ENCODE measurements around the gene TM4SF1.

DNA sequence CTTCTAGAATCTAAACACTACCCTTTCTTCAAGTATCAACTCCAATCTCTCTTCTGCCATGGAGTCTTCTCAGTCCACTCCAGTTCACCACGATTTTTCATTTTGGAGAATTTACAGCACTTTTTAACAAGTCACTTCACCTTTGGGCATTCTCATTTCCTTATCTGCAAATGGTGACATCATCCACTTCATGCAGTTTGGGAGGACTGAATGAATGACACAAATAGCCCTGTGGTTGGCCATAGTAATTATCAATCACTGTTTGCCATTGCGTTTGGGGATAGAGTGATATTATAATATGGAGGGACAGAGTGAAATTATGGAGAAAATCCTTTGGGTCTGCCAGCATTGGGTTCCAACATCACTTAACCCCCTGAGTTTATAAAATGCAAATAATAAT is 38.0 kb upstream of the TM4SF1 start:
- TF ChIP-seq, protein P1, sequence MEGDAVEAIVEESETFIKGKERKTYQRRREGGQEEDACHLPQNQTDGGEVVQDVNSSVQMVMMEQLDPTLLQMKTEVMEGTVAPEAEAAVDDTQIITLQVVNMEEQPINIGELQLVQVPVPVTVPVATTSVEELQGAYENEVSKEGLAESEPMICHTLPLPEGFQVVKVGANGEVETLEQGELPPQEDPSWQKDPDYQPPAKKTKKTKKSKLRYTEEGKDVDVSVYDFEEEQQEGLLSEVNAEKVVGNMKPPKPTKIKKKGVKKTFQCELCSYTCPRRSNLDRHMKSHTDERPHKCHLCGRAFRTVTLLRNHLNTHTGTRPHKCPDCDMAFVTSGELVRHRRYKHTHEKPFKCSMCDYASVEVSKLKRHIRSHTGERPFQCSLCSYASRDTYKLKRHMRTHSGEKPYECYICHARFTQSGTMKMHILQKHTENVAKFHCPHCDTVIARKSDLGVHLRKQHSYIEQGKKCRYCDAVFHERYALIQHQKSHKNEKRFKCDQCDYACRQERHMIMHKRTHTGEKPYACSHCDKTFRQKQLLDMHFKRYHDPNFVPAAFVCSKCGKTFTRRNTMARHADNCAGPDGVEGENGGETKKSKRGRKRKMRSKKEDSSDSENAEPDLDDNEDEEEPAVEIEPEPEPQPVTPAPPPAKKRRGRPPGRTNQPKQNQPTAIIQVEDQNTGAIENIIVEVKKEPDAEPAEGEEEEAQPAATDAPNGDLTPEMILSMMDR (IDR thresholded peaks at IDR 0.05 in 2 of 3, conservative IDR thresholded peaks at IDR 0.05 in 1 of 3; ENCODE audit: borderline replicate concordance in 1 of 3, insufficient read depth in 1 of 3, low read depth in 2 of 3, low read length in 2 of 3): no peak
- no peak for TF ChIP-seq JUND (IDR thresholded peaks at IDR 0.05)
- TF ChIP-seq POLR2A (IDR thresholded peaks at IDR 0.05; ENCODE audit: borderline replicate concordance, extremely low read depth, insufficient read depth, insufficient read length): no peak
- TF ChIP-seq FOSL1 (IDR thresholded peaks at IDR 0.05; ENCODE audit: low read depth): no peak
- TF ChIP-seq POLR2AphosphoS5 (IDR thresholded peaks at IDR 0.05; ENCODE audit: low read depth, low read length): no peak
- TF ChIP-seq, protein P2, sequence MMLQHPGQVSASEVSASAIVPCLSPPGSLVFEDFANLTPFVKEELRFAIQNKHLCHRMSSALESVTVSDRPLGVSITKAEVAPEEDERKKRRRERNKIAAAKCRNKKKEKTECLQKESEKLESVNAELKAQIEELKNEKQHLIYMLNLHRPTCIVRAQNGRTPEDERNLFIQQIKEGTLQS (IDR thresholded peaks at IDR 0.05): no peak
- no peak for TF ChIP-seq EZH2 (IDR thresholded peaks at IDR 0.05)
